A549 (cell line): ENCODE results near the gene MTRR. TPM values are rescaled to one million over a fixed set of nuclear protein-coding genes. Genes with fewer than 3 reads are reported as not detected.
"Not testable (repeated sequence)": the region's sequence is repeated elsewhere in the genome, so short reads cannot be mapped to it uniquely, and the experiment has no call there.

Experiments
- ATAC-seq, 2 experiments: fragments of 200-7000 bp in 1 of 2; fragments of >200 bp in 1 of 2; cut with Nextera tagmentation in 1 of 2; cut with Tn5 transposase in 1 of 2; 3 replicates each; pipeline versions ENCODE4 v1.8.0 to v1.9.1; 2018 to 2020; ENCODE audit warnings: mild to moderate bottlenecking in 1 of 2, moderate library complexity in 1 of 2
- CTCF ChIA-PET: fragments of 300-600 bp; sonication (Branson Sonifier 250); formaldehyde crosslinking; extraction: SDS; loops from one replicate; lab custom pipeline; 2021; ENCODE audit warnings: antibody characterized with exemption, inconsistent platforms; lab: Yijun Ruan, JAX
- POLR2A ChIA-PET: fragments of 350-600 bp; formaldehyde crosslinking; extraction: SDS; loops from one replicate; lab custom pipeline; 2021; ENCODE audit warnings: antibody characterized with exemption, inconsistent platforms; lab: Yijun Ruan, JAX
- DNase-seq, 2 experiments: peaks; one replicate each; pipeline versions ENCODE4 v3.0.0 to v3.0.0-alpha.2; 2011 to 2016; ENCODE audit warnings: low read depth in 1 of 2, low spot score in 1 of 2
- FAIRE-seq: peaks from 2 replicates; lab custom pipeline; 2011; peaks lifted over from hg19 to GRCh38; lab: Jason Lieb, UNC
- H3K27ac ChIP-seq, 2 experiments: fragments of >200 bp; sonication (Bioruptor Twin); formaldehyde crosslinking; 3 replicates each; pipeline ENCODE4 v1.5.1; 2016 to 2017
- H3K4me1 ChIP-seq: fragments of >200 bp; sonication (Bioruptor Twin); formaldehyde crosslinking; 3 replicates; pipeline ENCODE4 v1.6.1; 2016
- H3K4me2 ChIP-seq: fragments of >200 bp; sonication (Bioruptor Twin); formaldehyde crosslinking; 3 replicates; pipeline ENCODE4 v1.6.1; 2016
- H3K4me3 ChIP-seq: fragments of >200 bp; sonication (Bioruptor Twin); formaldehyde crosslinking; 3 replicates; pipeline ENCODE4 v1.5.1; 2016
- H3K9me3 ChIP-seq: fragments of >200 bp; sonication (Bioruptor Twin); formaldehyde crosslinking; 3 replicates; pipeline ENCODE4 v1.6.1; 2016
- CBX8 ChIP-seq: fragments of 200-600 bp; sonication (generic); IDR thresholded peaks from 2 replicates; pipeline ENCODE4 v1.6.1; 2016
- EHF ChIP-seq: fragments of 250-450 bp; sonication (Bioruptor Pico); IDR thresholded peaks from 2 replicates; pipeline ENCODE4 v1.5.0; 2020; ENCODE audit warnings: mild to moderate bottlenecking
- ESRRA ChIP-seq: fragments of 150-350 bp; IDR thresholded peaks from 2 replicates; pipeline ENCODE4 v1.6.1; 2014; ENCODE audit warnings: mild to moderate bottlenecking, low read length, borderline replicate concordance
- HOXB13 ChIP-seq: fragments of 250-450 bp; sonication (Bioruptor Pico); IDR thresholded peaks from 2 replicates; pipeline ENCODE4 v1.5.0; 2020; ENCODE audit warnings: low read depth, mild to moderate bottlenecking, moderate library complexity
- JUNB ChIP-seq: fragments of >200 bp; sonication (Bioruptor Twin); formaldehyde crosslinking; IDR thresholded peaks from 2 replicates; pipeline ENCODE4 v1.6.1; 2016
- KDM5A ChIP-seq: fragments of 200-600 bp; sonication (generic); IDR thresholded peaks from 2 replicates; pipeline ENCODE4 v1.6.1; 2016; ENCODE audit warnings: antibody characterized with exemption, mild to moderate bottlenecking
- MAFK ChIP-seq: fragments of 450-650 bp; IDR thresholded peaks from 2 replicates; pipeline ENCODE4 v1.6.1; 2014; ENCODE audit not compliant: partially characterized antibody
- MYC ChIP-seq: IDR thresholded peaks from 2 replicates; pipeline ENCODE4 v1.6.1; 2012; ENCODE audit warnings: mild to moderate bottlenecking, inconsistent platforms, low read length, improper control_type of control experiment, borderline replicate concordance
- NFE2L2 ChIP-seq: fragments of 150-350 bp; conservative IDR thresholded peaks from 2 replicates; pipeline ENCODE4 v1.6.1; 2014; ENCODE audit warnings: low read length
- NPAS2 ChIP-seq: fragments of 250-450 bp; sonication (Bioruptor Pico); IDR thresholded peaks from 2 replicates; pipeline ENCODE4 v1.8.0; 2022; ENCODE audit warnings: mild to moderate bottlenecking, moderate library complexity, borderline replicate concordance
- NR3C1 ChIP-seq: fragments of >200 bp; sonication (Bioruptor Twin); formaldehyde crosslinking; IDR thresholded peaks from 3 replicates; pipeline ENCODE4 v1.6.1; 2017
- PHF8 ChIP-seq: fragments of 200-600 bp; sonication (generic); IDR thresholded peaks from 2 replicates; pipeline ENCODE4 v1.6.1; 2016; ENCODE audit warnings: low read depth, mild to moderate bottlenecking, antibody characterized with exemption, moderate library complexity, borderline replicate concordance
- RAD21 ChIP-seq, 2 experiments: fragments of >200 bp in 1 of 2; sonication (Bioruptor Twin) in 1 of 2; formaldehyde crosslinking in 1 of 2; IDR thresholded peaks in 1 of 2; conservative IDR thresholded peaks in 1 of 2; 2 replicates in 1 of 2; 3 replicates in 1 of 2; pipeline ENCODE4 v1.6.1; 2012 to 2018; ENCODE audit warnings: inconsistent platforms in 1 of 2
- RCOR1 ChIP-seq: fragments of 150-350 bp; IDR thresholded peaks from 2 replicates; pipeline ENCODE4 v1.6.1; 2014; ENCODE audit warnings: antibody characterized with exemption, low read length, low read depth
- RFX5 ChIP-seq: fragments of 450-650 bp; IDR thresholded peaks from 2 replicates; pipeline ENCODE4 v1.7.1; 2014; ENCODE audit warnings: antibody characterized with exemption, mild to moderate bottlenecking, moderate library complexity
- RNF2 ChIP-seq: fragments of 200-600 bp; sonication (generic); IDR thresholded peaks from 2 replicates; pipeline ENCODE4 v1.6.1; 2016; ENCODE audit warnings: low read depth, mild to moderate bottlenecking, antibody characterized with exemption, moderate library complexity, borderline replicate concordance
- SREBF2 ChIP-seq: fragments of 450-650 bp; IDR thresholded peaks from 2 replicates; pipeline ENCODE4 v1.6.1; 2014; ENCODE audit warnings: mild to moderate bottlenecking, moderate library complexity
- TFCP2L1 ChIP-seq: fragments of 250-450 bp; sonication (Bioruptor Pico); IDR thresholded peaks from 2 replicates; pipeline ENCODE4 v1.5.0; 2021; ENCODE audit warnings: mild to moderate bottlenecking
- TP53 ChIP-seq: fragments of 250-450 bp; sonication (Bioruptor Pico); IDR thresholded peaks from 2 replicates; pipeline ENCODE4 v1.5.0; 2021; ENCODE audit warnings: mild to moderate bottlenecking, moderate library complexity
- ZSCAN20 ChIP-seq: fragments of 250-450 bp; sonication (Bioruptor Pico); IDR thresholded peaks from 2 replicates; pipeline ENCODE4 v1.8.0; 2022; ENCODE audit warnings: mild to moderate bottlenecking, moderate library complexity
- WGBS: methylation state at CpG from one replicate; pipeline ENCODE4 v1.1.6; 2017; ENCODE audit errors: missing lambda C conversion rate; 5-methylcytosine and 5-hydroxymethylcytosine counted together
- polyA plus RNA-seq, 4 experiments: library from polyadenylated mRNA; depleted of rRNA in 3 of 4; stranded (reverse); fragments of >200 nt; fragmentation: RNase III in 1 of 4; extraction: RNeasy Plus Mini Kit Qiagen cat#74134 plus additional on column Dnase treatment in 1 of 4; gene quantifications; 2 replicates in 3 of 4; 3 replicates in 1 of 4; pipeline ENCODE4 v1.2.3, GENCODE V29; 2011 to 2017
- TF ChIP-seq, protein P1 (sequence below): fragments of >200 bp; sonication (Bioruptor Twin); formaldehyde crosslinking; IDR thresholded peaks from 3 replicates; pipeline ENCODE4 v1.6.1; 2016
- TF ChIP-seq, protein P2 (sequence below): fragments of 150-350 bp; IDR thresholded peaks from 2 replicates; pipeline ENCODE4 v1.6.1; 2014; ENCODE audit warnings: low read depth, mild to moderate bottlenecking, low read length
- TF ChIP-seq, protein P3 (sequence below): fragments of 450-650 bp; IDR thresholded peaks from 2 replicates; pipeline ENCODE4 v1.6.1; 2014; ENCODE audit warnings: antibody characterized with exemption
- TF ChIP-seq, protein P4 (sequence below): IDR thresholded peaks from 2 replicates; pipeline ENCODE4 v1.6.1; 2012

MTRR gene
- polyA plus RNA-seq, 2 of the 4 experiments (the other 2 are of a cell fraction): 44.1 to 86.3 TPM

DNA sequence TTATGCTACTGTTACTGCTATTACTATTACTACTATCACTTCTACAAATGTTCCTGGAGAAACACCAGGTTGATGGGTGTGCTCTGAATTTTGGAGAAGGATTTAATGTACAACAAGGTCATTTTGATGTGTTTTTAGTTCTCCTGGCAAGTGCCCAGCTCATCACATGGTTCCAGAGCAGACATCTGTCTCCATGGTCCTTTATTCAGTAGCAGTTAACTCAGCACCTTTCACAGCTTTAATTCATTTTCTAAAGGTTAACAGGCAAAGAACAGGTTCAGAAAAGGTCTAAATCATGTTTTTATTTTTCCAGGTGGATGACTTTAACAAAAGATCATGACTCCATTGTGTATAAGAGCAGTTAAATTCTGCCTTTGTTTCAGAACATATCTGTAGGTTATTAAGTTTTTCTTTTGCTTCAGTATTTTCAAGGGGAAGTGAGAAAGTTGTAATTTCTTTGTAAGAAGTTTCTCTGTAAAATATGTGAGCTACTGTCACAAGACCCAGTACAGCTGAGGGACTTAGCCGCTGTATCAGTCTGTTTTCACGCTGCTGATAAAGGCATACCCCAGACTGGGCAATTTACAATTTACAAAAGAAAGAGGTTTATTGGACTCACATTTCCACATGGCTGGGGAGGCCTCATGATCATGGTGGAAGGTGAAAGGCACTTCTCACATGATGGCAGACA is 41.9 kb downstream of the MTRR start:
- DNase-seq (no peak), ATAC-seq (no peak), FAIRE-seq (no peak)
- CTCF ChIA-PET: interaction anchor here (0.6 to 2.1 kb wide), 4 partner anchors 14 to 1843 kb away, joined by 3 to 13 read pairs (median 5); no protein-coding TSS in a partner anchor
- TF ChIP-seq CBX8 (no peak), NR3C1 (no peak), TFCP2L1 (no peak), EHF (CRISPR knock-in tag) (no peak), ZSCAN20 (no peak), HOXB13 (CRISPR knock-in tag) (no peak), RNF2 (no peak)
- TF ChIP-seq, protein P1, sequence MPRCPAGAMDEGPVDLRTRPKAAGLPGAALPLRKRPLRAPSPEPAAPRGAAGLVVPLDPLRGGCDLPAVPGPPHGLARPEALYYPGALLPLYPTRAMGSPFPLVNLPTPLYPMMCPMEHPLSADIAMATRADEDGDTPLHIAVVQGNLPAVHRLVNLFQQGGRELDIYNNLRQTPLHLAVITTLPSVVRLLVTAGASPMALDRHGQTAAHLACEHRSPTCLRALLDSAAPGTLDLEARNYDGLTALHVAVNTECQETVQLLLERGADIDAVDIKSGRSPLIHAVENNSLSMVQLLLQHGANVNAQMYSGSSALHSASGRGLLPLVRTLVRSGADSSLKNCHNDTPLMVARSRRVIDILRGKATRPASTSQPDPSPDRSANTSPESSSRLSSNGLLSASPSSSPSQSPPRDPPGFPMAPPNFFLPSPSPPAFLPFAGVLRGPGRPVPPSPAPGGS: no peak
- WGBS: 89% methylated on average over 2 of the region's 2 CpGs
- POLR2A ChIA-PET: no interaction called here
- H3K4me1 ChIP-seq: no peaks in the 10 kb centered on the region
- H3K9me3 ChIP-seq: peaks cover 4% of the 10 kb centered on the region; the same call in 1 of the 3 replicates
- H3K4me3 ChIP-seq: no peak overlapping the region
- no peak overlapping the region for H3K27ac ChIP-seq
- no peak overlapping the region for H3K4me2 ChIP-seq

DNA sequence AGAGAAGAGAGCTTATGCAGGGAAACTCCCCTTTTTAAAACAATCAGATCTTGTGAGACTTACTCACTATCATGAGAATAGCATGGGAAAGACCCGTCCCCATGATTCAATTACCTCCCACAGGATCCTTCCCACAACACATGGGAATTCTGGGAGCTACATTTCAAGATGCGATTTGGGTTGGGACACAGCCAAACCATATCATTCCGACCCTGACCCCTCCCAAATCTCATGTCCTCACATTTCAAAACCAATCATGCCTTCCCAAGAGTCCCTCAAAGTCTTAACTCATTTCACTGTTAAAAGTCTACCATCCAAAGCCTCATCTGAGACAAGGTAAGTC is 42.5 kb downstream of the MTRR start:
- DNase-seq, H3K4me1 ChIP-seq, ATAC-seq, H3K4me3 ChIP-seq, POLR2A ChIA-PET, H3K4me2 ChIP-seq, H3K27ac ChIP-seq, H3K9me3 ChIP-seq, FAIRE-seq: not testable (repeated sequence)
- WGBS: 85% methylated on average over 3 of the region's 3 CpGs
- CTCF ChIA-PET: interaction anchor here (1.7 to 2.1 kb wide), 2 partner anchors 16 to 24 kb away, joined by 7 to 13 read pairs; no protein-coding TSS in a partner anchor

DNA sequence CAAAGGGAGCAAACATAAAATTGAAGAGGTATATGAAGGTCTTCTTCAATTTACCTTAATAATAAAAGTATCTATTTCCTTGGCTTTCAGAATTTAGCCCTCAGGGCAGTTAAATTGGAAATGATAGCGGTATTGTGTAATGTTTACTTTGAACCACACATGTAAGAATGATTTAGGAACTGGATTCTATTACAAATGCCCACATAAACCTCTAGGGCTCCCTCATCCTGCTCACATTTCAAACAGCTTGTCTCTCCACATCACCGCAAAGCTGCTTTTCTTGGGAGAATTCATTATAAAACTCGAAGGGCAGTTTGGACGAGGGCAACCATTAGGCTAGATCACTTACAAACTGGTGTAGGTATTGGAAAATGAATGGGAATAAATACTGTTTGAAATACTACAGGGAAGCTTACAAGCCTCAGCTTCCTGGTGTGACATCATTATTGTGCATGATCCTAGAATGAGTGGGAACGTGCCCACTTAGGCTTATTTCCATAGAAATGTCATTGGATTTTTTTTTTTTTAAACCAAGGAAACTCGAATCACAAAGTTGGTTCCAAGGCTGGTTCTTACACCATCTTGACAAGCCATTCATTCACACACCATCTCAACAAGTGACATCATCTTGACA is 47.3 kb downstream of the MTRR start:
- Histone ChIP-seq H3K4me1 (no peaks in the 10 kb centered on the region), H3K4me2 (no peak overlapping the region), H3K4me3 (no peak overlapping the region), H3K27ac (no peak overlapping the region), H3K9me3 (no peaks in the 10 kb centered on the region)
- TF ChIP-seq RAD21 (conservative IDR thresholded peaks at IDR 0.05 in 1 of 2, IDR thresholded peaks at IDR 0.05 in 1 of 2) (no peak), TFCP2L1 (no peak), ESRRA (no peak), RCOR1 (no peak), SREBF2 (no peak), HOXB13 (CRISPR knock-in tag) (no peak), RFX5 (no peak), RNF2 (no peak), NR3C1 (no peak), JUNB (no peak), MYC (no peak), MAFK (no peak), KDM5A (no peak), PHF8 (no peak), TP53 (no peak), NFE2L2 (no peak), NPAS2 (CRISPR knock-in tag) (no peak)
- TF ChIP-seq, protein P2, sequence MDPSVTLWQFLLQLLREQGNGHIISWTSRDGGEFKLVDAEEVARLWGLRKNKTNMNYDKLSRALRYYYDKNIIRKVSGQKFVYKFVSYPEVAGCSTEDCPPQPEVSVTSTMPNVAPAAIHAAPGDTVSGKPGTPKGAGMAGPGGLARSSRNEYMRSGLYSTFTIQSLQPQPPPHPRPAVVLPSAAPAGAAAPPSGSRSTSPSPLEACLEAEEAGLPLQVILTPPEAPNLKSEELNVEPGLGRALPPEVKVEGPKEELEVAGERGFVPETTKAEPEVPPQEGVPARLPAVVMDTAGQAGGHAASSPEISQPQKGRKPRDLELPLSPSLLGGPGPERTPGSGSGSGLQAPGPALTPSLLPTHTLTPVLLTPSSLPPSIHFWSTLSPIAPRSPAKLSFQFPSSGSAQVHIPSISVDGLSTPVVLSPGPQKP: no peak
- TF ChIP-seq, protein P3, sequence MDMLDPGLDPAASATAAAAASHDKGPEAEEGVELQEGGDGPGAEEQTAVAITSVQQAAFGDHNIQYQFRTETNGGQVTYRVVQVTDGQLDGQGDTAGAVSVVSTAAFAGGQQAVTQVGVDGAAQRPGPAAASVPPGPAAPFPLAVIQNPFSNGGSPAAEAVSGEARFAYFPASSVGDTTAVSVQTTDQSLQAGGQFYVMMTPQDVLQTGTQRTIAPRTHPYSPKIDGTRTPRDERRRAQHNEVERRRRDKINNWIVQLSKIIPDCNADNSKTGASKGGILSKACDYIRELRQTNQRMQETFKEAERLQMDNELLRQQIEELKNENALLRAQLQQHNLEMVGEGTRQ: no peak
- TF ChIP-seq, protein P4, sequence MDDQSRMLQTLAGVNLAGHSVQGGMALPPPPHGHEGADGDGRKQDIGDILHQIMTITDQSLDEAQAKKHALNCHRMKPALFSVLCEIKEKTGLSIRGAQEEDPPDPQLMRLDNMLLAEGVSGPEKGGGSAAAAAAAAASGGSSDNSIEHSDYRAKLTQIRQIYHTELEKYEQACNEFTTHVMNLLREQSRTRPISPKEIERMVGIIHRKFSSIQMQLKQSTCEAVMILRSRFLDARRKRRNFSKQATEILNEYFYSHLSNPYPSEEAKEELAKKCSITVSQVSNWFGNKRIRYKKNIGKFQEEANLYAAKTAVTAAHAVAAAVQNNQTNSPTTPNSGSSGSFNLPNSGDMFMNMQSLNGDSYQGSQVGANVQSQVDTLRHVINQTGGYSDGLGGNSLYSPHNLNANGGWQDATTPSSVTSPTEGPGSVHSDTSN: no peak
- no peak for DNase-seq
- ChIA-PET POLR2A (no interaction called here), CTCF (interaction anchor here (4.1 kb wide), 1 partner anchor 11 kb away, joined by 21 read pairs; no protein-coding TSS in a partner anchor)
- FAIRE-seq: no peak
- ATAC-seq: no peak
- 20% methylated on average over 6 of the region's 6 CpGs for WGBS
